Mammary epithelial cell (primary cell): ENCODE data around the gene PTGDR2.

Source experiments
- CTCF ChIP-seq, 2 donors: IDR thresholded peaks in 1 of 2; conservative IDR thresholded peaks in 1 of 2; 2 replicates each; pipeline ENCODE4 v1.5.1; 2011 to 2012; ENCODE audit warnings: inconsistent platforms in 2 of 2, low read length in 2 of 2, mild to moderate bottlenecking in 2 of 2, control low read depth in 1 of 2, low read depth in 1 of 2; ENCODE audit not compliant: insufficient read depth in 1 of 2; ENCODE audit errors: extremely low read depth in 1 of 2
- EZH2 ChIP-seq: IDR thresholded peaks from 2 replicates; pipeline ENCODE4 v1.6.1; 2012; ENCODE audit warnings: low read length, inconsistent platforms, borderline replicate concordance

- TF ChIP-seq CTCF (conservative IDR thresholded peaks at IDR 0.05 in 1 of 2, IDR thresholded peaks at IDR 0.05 in 1 of 2; ENCODE audit: extremely low read depth in 1 of 2, insufficient read depth in 1 of 2, low read depth in 1 of 2, low read length in 2 of 2) (no peak), EZH2 (no peak)
These were observed 8.5 kb downstream of the PTGDR2 start for GRCh38 chr11:60847281-60847680.
